ENCODE measurements around the gene C6orf47.

The C6orf47 gene

DNA sequence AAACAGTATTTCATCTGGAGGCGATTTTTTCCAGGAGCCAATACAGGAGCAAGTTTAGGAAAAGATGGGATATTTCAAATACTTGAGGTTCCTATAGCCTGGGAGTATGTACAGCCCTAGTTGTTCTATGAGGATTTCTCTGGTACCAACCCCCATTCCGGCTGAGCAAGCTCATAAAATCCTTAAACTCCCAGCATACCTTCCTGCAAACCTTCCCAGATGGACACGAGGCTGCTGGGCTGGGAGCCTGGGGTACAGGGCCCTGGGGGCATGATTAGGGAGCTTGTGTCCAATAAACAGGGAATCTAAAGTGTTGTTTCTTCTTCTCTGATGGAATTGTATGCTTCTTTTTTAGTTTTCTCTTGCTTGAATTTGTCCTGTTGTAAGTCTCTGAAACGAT lies 38.6 kb downstream of the C6orf47 start:
- peak overlapping the region; percentile 99 for H3K27ac ChIP-seq
- TF ChIP-seq ZFX (IDR thresholded peaks at IDR 0.05): no peak
- TF ChIP-seq, protein P1, sequence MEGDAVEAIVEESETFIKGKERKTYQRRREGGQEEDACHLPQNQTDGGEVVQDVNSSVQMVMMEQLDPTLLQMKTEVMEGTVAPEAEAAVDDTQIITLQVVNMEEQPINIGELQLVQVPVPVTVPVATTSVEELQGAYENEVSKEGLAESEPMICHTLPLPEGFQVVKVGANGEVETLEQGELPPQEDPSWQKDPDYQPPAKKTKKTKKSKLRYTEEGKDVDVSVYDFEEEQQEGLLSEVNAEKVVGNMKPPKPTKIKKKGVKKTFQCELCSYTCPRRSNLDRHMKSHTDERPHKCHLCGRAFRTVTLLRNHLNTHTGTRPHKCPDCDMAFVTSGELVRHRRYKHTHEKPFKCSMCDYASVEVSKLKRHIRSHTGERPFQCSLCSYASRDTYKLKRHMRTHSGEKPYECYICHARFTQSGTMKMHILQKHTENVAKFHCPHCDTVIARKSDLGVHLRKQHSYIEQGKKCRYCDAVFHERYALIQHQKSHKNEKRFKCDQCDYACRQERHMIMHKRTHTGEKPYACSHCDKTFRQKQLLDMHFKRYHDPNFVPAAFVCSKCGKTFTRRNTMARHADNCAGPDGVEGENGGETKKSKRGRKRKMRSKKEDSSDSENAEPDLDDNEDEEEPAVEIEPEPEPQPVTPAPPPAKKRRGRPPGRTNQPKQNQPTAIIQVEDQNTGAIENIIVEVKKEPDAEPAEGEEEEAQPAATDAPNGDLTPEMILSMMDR (conservative IDR thresholded peaks at IDR 0.05): no peak

DNA sequence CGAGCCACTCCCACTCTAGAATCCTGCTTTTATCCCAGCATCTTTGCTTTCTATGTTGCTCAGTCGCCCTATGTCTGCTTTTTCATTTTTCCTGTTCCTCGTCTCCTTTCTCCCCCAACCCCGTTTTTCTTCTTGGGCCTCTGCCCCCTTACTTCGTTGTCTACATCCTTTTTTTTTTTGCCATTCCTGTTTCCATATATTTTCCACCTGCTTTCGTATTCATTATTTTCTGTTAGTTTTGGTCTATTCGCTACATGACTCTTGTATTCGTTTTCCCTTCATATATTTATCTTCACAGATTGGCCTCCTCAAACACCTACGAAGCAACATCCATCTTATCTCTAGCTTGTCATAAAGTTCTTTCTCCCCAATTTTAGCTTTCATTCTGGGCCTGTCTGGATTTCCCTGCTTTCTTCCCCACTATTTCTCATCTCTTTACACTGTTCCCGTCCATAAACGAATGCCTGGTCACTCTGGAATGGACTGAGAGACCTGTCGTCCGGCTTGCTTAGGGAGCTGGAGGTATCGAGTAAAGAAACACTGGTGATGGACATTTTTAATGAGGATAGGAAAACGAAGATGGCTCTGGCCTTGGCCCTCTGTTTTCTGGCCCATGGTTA lies 39.1 kb downstream of the C6orf47 start:
- no peak for TF ChIP-seq ZFX (IDR thresholded peaks at IDR 0.05)
- TF ChIP-seq, protein P1 (conservative IDR thresholded peaks at IDR 0.05): no peak
- H3K27ac ChIP-seq: peak overlapping the region; percentile 99

DNA sequence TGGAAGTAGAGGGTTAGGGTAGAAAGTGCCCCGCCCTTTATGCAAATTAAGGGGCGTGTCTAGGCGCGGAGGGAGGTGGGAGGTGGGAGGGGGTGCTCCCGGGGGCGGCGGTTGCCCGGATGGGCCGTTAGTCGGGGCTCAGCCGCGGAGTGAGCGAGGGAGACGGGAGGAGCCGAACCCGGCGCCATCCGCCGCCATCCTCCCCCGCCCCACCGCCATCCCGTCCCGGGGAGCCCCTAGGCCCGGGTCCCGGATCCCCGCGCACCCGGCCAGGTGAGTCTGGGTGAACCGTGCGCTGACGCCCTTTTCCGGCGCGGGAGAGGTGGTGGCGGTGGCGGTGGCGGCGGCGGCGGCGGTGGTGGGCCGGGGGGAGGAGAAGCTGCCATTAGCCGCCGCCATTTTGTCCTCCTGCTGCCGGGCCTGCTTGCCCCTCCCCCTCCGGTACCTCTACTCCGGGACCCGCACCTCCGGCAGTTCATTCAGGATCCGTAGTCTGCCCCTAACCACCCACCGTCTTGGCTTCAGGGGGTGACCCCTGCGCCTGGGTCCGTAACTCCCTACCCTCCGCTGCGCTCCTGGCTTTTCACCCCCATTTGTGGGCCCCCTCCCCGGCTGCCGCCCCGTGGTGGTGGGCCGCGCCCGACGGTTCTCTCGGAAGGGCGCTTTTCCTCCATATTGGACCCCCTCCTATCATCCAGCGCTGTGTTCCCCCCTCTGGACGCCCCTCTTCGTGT lies 39.8 kb downstream of the C6orf47 start, which contains the start of gene PRRC2A:
Gene PRRC2A, plus strand, starts transcription at position 130 of the 734 bp plus-strand sequence. CDS start 2,075 bp downstream, outside the sequence.
- H3K27ac ChIP-seq: peak within 1 kb of the TSS; percentile 99
- TF ChIP-seq, protein P1 (conservative IDR thresholded peaks at IDR 0.05): no peak
- peak; percentile 74; the same call in 1 of the 2 replicates for TF ChIP-seq ZFX (IDR thresholded peaks at IDR 0.05)

DNA sequence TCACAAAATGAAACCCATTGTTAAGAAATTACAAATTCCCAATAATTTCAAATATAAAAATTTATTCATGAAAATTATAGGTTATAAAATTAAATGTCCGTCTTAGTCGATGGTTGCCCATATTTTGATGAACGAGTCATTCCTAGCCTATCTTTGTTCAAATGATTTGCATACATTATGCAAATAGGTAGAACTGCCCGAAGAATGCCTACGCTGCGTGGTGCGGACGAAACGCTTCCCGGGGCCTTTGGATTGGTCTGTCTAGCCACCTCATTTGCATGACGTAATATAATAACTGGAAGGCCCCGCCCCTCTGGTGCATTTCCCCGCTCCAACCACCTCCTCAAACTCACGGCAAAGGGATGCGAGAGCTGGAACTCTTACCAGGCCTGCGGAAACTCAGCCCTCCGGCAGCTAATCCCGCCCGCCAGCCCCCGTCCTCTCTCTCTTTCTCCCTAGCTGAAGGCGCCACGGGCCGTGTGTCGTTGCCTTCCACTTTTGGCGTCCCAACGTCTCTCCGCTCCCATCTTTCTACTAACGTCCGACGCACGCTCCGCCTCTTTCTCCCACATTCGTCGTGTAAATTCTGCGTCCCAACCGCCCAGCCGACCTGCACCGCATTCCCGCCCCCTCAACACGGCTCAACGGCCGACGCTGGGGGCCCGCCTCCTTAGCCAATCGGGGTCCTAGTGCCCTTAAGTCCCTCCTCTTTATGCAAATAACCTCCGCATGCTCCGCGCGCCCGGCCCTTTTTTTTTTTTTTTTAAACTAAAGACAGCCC lies 40.6 kb downstream of the C6orf47 start:
- H3K27ac ChIP-seq: peak overlapping the region; percentile 99
- TF ChIP-seq, protein P1 (conservative IDR thresholded peaks at IDR 0.05): no peak
- TF ChIP-seq ZFX (IDR thresholded peaks at IDR 0.05): no peak

DNA sequence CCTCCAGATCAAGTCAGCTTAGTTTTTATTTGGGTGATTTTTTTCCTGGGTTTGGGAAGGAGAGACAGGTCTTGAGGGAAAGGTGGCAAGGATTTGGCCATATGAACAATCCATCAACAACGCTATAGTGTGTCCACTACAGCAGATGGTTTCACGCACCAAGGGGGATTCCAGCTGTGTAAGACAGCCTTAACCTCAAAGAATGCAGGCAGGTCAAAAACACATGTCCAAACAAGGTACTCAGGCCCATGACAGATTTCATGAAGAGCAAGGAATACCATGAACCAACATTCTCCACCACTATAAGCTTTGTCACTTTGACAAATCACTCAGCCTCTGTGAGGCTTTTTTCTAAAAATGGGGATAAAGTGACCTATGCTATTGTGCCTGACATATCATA lies 43.6 kb downstream of the C6orf47 start:
- no peak overlapping the region for H3K27ac ChIP-seq
- TF ChIP-seq ZFX (IDR thresholded peaks at IDR 0.05): no peak
- TF ChIP-seq, protein P1 (conservative IDR thresholded peaks at IDR 0.05): no peak

DNA sequence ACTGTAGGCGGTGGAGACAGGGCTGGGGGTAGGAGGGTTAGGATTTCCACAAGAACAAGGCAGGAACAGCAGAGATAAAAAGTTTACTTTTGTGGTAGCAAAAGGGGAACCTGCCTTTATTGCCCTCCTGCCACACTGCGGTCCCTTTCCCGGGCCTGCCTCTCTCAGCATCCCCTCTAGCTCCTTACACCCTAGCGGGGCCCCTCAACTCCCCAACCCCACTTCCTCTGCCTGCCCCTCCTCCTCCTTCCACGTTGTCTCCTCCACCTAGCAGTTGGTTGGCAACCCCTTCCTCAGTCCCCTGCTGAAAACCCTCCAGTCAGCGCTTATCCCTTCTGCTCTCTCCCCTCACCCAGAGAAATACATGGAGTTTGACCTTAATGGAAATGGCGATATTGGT lies 44.8 kb downstream of the C6orf47 start:
- no peak overlapping the region for H3K27ac ChIP-seq
- TF ChIP-seq, protein P1 (conservative IDR thresholded peaks at IDR 0.05): no peak
- TF ChIP-seq ZFX (IDR thresholded peaks at IDR 0.05): no peak

Measured in C4-2B (cell line).